GM21367 (cell line): ENCODE results near the gene S100A1.
"Not testable (repeated sequence)": the region's sequence is repeated elsewhere in the genome, so short reads cannot be mapped to it uniquely, and the experiment has no call there.

Source experiments
- ATAC-seq: cut with Tn5 transposase; IDR thresholded peaks from one replicate; pipeline ENCODE4 v1.9.1; 2021; ENCODE audit not compliant: unreplicated experiment

The S100A1 gene

DNA sequence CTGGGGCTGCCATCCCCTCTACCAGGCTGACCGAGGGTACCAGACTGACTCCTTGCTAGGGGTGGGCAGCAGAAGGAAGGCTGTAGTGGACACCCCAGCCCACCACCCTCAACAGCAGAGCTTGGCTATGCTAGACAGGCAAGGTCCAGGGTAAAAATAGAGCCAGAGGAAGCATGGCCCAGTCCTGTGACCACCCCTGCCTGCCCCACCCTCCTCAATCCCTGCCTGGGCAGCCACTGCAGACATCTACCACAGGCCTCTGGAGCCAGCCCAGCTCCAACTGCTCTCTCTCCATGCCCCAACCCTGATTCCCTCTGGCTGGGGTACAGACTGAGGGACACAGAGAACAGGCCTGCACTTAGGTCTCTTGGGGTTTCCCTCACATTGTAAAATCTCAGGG lies 1.7 kb downstream of the S100A1 start:
- no peak for ATAC-seq

DNA sequence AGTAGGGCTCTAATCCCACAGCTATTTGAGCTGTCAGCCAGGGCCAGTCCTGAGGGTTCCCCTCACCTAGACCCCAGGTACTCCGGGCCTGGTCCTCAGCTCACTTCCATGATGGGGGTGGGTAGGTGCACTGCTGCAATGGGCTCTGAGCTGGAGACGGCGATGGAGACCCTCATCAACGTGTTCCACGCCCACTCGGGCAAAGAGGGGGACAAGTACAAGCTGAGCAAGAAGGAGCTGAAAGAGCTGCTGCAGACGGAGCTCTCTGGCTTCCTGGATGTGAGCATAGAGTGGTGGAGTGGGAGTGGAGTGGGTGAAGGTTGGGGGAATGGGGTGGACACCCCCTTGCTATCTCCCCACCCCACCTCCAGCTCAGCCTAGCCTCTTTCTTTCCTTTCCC lies 2.1 kb downstream of the S100A1 start:
- no peak for ATAC-seq

DNA sequence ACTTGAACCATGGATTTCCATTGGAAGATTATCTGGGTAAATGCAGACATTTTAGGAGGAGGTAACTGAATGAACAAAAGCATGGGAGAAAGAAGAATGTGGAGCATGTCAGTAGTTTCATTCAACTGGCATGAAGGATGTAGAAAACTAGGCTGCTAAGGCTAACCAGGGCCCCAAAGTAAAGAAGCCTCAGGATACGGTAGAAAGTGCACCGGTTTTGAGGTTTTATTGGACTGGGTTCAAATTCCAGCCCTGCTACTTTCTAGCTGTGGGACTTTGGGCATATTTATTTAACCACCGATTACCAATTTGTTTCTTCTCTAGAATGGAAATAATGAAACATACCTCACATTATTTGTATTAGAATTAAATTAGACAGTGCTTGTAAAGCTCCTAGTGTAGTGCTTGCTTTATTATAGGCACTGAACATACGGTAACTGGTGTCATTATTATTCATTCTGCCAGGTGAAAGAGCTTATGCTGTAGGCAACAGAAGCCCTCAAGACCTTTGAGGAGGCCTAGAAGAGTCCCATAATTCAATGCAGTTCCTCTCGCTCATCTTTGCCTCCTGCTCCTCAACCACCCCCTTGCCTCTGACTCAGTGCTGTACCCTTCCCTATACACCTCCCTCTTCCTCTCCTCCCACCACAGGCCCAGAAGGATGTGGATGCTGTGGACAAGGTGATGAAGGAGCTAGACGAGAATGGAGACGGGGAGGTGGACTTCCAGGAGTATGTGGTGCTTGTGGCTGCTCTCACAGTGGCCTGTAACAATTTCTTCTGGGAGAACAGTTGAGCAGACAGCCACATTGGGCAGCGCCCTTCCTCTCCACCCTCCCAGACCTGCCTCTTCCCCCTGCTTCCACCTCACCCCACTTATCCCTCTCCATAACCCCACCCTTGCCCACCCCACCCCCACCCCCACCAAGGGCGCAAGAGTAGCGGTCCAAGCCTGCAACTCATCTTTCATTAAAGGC lies 3.1 kb downstream of the S100A1 start:
- no peak for ATAC-seq

DNA sequence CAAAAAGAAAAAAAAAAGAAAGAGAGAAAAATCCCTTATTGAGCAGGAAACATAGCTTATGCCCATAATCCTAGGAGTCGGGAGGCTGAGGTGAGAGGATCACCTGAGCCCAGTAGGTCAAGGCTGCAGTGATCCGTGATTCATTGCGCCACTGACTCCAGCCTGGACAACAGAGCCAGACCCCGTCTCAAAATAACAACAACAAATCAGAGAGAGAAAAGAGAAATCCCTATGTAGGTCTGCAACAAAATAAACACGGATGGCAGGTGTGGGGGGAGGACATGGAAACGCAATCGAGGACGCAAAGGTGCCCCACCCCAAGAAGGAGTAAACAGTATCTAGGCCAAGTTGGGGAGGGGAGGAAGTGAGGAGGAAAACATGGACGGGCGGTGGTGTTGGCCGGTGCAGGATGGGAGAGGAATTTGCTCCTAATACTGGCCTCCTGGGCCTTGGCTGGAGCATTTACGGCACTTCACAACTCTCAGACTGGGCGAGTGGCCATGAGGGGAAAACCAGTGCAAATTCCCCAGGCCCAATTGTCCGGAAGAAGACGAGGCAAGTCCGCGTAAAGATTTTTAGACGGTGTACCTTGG lies 5.0 kb downstream of the S100A1 start:
- ATAC-seq: no peak

DNA sequence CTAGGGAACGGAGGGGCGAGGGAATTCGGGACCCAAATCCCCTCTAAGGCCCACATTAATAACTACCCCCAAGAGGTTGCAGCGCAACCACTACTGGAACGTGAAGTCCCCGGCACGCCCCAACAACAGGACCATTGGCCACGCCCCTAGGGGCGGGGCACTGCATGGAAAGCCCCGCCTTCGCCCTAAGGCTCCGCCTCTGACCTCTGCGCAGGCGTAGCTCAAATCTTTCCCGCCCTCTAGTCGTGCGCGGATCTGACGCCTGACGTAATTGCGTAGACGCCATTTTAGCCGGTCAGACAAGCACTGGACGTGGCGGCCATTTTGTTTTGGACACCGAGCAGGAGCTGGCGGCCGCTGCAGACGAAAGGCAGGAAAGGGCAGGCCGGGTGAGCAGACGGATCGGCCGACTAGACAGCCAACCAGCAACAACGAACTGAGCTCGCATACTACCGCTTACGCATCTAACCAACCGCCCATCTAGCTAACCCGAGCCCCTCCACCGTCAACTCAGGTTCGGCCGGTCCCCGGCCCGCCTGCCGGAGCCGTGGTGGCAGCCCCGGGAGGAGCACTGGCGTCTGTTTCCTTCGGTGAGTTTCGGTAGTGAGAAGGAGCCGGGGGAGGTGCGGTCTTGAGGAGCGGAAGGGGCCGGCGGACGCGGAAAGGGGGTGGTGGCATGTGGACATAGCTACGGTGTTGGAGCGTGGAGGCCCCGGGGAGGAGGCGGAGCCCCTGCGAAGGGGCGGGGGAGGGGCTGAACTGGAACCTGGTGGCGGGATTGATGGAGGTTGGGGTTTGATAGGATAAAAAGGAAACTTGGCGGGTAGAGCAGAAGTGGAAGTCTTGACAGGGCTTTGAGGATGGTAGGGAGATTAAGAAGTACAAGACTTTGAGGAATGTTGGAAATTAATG lies 5.8 kb downstream of the S100A1 start, which contains the start of gene CHTOP:
Gene CHTOP, plus strand, starts transcription at position 313 of the 912 bp plus-strand sequence. CDS start 2,523 bp downstream, outside the sequence.
- ATAC-seq: peak; percentile 76

DNA sequence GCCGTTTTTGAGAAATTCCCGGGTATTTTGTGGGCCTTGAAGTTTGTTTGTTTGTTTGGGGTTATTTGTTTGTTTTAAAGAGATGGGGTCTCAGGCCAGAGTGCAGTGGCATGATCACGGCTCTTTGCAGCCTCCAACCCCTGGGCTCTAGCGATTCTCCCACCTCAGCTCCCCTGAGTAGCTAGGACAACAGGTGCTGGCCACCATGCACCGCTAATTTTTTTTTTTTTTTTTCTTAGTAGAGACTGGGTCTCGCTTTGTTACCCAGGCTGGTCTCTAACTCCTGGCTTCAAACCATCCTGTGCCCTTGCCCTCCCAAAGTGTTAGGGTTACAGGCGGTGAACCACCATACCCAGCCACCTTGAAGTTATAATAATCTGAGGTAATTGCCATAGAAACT lies 7.6 kb downstream of the S100A1 start:
- no peak for ATAC-seq

DNA sequence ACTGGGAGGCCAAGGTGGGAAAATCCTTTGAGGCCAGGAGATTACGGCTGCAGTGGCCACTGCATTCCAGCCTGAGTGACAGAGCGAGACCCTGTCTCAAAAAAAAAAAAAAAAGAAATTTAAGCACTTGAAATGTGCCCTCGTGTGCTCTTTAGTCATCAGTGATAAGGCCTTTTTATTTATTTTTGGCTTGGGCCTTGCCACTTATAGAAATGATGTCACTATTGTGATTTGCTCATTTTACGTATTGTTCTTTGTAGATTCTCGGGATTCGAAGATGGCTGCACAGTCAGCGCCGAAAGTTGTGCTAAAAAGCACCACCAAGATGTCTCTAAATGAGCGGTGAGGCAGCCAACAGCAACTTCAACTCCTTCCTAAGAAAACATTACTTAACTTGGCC lies 8.1 kb downstream of the S100A1 start:
- ATAC-seq: no peak

DNA sequence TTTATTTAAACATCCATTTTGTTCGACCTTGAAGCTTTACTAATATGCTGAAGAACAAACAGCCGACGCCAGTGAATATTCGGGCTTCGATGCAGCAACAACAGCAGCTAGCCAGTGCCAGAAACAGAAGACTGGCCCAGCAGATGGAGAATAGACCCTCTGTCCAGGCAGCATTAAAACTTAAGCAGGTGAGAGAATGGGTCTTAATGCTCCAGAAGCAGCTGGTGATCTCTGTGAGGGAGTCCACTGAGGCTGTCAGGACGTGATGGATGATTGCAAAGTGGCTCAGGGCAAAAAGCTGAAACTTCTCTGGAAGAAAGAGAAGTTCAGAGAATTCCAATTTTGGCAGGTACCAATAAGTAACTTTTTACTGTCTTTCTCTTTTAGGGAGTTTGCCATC lies 10.0 kb downstream of the S100A1 start:
- ATAC-seq: no peak

DNA sequence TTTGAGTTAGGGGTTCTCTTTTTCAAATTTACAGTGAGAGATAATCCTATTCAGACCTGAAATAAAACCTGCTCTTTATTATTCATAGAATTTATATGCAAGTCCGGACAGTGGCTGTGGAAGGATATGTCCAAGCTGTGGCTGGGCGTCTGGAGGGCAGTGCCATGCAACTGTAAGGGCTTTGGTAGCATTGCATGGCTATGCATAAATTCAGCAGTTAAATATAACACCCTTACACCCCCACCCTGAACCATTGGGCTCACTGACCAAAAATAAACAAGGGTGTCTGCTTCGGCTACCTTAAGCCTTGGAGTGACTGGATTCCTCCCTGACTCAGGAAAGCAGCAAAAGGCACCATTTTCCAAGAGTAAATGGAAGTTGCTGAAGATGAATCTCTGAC lies 11.0 kb downstream of the S100A1 start:
- ATAC-seq: no peak

DNA sequence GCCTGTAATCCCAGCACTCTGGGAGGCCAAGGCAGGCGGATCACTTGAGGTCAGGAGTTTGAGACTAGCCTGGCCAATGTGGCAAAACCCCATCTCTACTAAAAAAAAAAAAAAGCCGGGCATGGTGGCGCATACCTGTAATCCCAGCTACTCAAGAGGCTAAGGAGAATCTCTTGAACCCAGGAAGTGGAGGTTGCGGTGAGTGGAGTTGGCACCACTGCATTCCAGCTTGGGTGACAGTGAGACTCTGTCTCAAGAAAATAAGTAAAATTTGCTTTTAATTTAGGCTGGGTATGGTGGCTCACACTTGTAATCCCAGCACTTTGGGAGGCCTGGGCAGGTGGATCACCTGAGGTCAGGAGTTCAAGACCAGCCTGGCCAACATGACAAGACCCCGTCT lies 12.0 kb downstream of the S100A1 start:
- ATAC-seq: not testable (repeated sequence)

DNA sequence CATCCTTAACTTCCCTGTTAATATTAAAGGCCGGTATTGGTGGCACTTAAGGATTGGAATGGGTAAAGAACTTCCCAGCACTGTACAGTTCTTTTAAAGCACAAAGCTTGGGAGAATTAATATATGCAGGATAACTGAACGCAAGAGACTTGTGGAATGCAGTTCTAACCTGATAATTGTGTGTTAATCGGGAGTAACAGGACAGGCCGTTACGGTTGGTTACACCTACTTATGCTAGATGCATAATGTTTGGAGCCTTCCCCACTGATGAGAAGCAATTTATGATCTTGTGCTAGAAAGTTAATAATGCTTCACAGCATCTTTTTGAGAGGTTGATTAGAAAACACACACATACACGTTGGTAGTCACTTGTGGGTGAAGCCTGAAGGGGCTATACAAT lies 12.6 kb downstream of the S100A1 start:
- ATAC-seq: no peak

DNA sequence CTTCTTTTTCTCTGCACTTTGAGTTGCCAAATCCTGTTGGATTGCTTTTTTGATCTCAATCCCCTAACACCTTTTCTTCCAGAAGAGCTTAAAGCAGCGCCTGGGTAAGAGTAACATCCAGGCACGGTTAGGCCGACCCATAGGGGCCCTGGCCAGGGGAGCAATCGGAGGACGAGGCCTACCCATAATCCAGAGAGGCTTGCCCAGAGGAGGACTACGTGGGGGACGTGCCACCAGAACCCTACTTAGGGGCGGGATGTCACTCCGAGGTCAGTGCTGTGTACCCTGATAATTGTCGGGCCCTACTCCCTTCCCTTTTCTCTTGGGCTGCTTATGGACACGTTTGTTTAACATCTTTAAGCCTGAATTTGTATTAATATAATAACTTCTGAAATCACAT lies 13.9 kb downstream of the S100A1 start:
- no peak for ATAC-seq

DNA sequence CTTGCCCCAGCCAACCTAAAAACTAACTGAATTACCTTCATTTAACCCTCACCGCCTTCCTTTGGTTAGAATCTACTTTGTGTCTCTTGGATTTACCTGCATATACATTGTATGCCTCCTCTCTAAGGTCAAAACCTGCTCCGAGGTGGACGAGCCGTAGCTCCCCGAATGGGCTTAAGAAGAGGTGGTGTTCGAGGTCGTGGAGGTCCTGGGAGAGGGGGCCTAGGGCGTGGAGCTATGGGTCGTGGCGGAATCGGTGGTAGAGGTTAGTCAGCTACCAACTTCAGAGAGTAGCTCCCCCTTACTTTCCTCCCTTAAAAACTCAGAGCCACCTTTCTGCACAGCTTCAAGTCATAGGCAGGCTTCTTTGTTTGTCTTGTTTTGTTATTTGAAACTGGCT lies 14.9 kb downstream of the S100A1 start:
- no peak for ATAC-seq

DNA sequence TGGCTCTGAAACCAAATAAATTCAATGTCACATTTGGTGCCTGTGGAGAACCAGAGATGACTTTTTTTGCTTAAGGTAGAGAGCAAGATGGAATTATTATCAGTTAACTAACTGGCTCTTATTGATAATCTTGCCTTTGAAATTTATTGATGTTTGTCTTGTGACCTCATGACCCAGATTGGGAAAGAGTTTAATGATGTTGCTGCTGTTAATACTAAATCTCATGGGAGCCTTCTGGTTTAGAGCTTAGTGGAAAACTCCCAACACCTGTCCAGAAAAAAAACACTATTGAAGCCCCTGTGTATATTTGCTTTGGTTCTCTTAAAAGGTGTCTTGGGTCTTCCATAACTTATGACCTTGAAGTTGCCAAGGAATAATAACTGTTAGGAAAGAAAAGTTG lies 15.6 kb downstream of the S100A1 start:
- no peak for ATAC-seq

DNA sequence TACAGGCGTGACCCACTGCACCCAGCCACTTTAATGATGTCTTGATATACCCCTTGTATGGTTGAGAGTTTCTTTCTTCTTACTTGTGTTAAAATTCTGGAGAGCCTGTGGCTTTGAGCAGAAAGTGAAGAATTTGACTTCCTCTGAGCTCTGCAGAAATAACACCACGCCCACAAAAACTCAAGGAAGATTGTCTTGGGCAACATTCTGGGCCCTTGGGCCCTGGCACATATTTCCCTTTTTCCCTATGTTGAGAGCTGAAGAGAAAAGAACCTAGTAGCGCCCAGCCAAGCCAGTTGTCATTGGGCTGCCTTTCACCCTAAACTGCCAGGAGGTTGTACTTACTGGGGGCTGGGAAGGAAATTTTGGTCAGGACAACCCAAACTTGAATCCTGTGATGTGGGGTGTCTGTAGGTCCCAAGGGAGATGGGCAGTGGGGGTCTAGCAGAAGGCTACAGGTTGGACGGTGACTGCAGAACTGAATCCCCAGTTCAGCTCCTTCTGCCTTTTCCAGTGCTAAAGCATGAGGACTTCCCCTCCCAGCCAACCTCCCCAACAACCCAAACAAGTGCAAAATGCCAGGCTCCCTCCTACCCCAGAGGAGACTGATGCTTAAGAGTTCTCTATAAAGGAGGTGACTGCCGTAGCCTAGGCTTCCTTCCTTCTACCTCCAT lies 18.6 kb downstream of the S100A1 start:
- ATAC-seq: no peak

DNA sequence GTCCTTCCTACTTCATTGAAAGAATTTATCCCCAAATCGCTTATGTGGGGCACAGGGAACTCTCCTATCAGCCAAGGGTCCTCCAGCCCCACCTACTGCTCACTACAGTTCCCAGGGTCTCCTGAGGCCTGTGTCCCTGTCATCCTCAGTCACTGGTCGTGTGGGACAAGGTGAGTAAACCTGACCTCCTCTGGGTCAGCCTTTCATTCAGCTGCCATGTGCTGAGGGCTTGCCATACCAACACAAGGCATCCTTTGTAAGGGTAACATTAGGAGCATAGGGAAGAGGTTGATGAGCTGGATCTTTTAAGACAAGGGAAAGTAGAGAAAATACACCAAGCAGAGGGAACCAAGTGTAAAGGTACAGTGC lies 19.1 kb downstream of the S100A1 start:
- no peak for ATAC-seq

DNA sequence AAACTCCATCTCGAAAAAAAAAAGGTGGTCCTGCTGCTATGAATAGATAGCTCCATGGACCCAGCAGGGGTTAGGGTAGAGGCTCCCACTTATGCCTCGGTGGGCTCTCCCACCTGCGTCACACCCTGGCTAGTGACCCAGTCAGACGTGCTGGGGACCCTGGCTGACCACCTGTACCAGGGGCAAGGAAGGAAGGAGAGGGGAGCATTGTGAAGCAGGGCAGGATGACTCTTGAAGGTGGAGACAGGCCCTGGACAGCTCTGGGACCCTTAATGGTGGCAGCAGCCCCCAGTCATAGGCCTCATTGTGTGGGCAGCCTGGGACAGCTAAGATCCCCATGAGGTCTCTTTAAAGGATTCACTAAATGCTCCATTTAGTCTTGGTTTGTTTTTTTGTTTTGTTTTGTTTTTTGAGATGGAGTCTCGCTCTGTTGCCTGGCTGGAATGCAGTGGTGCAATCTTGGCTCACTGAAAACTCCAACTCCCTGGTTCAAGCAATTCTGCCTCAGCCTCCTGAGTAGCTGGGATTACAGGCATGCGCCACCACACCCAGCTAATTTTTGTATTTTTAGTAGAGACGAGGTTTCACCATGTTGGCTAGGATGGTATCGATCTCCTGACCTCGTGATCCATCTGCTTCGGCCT lies 19.9 kb downstream of the S100A1 start:
- no peak for ATAC-seq

DNA sequence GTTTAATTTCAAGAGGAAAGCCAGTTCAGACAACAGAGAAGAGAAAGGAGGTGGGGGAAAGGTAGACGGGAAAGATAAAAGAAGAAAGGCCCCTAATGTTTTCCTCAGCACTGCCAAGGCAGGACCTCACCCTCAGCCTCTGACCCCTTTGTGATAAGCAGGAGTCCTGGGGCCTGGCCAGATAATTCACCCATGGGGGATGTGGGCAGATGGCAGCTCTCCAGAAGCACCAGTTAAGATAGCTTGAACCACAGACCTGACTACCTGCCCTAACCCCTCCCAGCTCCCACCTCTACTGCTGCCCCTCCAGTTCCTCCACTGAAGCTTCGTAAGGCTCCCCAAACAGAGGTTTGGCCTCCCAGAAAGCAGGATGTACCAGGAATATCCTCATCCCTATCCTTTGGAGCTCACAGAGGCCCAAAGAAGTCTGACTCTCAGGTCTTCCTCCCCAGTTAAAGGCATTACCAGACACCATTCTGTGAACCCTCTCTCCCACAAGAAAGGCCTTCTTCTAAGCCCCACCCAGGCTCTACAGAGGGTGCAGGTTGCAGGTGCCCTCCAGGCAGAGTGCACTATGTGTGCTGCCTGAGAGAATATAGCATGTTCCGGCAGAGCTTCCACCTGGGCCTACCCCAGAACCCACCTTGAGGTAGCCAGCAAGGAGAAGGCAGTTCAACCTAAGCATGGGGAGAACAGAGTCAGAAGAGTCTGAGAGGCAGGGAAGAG lies 21.1 kb downstream of the S100A1 start:
- ATAC-seq: no peak

DNA sequence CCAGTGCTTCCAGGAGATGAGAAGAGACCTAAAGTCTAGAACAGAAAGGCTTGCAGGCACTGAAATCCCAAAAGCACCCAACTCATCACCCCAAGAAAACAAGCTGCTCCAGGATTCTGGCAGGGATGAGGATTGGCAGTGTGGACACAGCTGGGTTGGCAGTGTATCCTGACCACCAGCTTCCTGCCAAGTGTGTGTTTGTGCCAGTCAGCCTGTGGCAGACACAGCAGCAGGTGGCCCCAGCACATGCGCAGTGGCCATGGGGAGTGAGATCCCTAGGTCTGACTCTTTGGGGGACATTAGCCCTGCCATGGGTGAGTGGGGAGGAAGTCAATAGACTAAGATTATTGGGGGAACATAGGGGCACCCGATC lies 21.6 kb downstream of the S100A1 start:
- ATAC-seq: no peak

DNA sequence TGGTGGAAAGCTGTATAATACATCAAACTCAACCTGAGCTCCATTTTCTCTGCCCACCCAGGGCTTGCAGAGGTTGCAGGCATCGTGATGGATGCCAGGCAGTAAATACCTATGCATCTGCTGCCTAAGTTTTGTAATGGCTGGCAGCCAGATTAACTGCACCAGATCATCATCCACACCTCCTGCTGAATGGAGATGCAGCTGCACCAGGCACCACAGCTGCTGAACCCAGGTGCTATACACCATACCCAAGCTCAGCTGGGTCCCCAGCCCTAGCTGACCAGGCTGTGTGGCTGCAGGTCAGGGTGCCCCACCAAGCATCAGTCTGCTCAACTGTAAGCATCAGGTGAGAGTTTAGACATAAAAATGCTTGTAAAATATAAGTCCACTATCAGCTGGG lies 23.5 kb downstream of the S100A1 start:
- ATAC-seq: no peak
